ENCODE results near the gene LCE4A. TPM values are rescaled to one million over a fixed set of nuclear protein-coding genes. Genes with fewer than 3 reads are reported as not detected.

The LCE4A gene
- polyA plus RNA-seq, 1 donor (not counting 4 experiments of a cell fraction or from before 2014, with no cell fraction given): not detected

- no peak overlapping the region for H3K27ac ChIP-seq (ENCODE audit: control insufficient read depth, insufficient read depth, low read length)
Observed at GRCh38 chr1:152718238-152718637, 10.3 kb downstream of the LCE4A start.

GRCh38 chr1:152725261-152725660 is 17.3 kb downstream of the LCE4A start:
- Histone ChIP-seq H4K20me1 (ENCODE audit: control insufficient read depth, extremely low read depth, insufficient read depth, low read length) (no peaks in the 10 kb centered on the region), H3K4me1 (ENCODE audit: control insufficient read depth, extremely low read depth, insufficient read depth, low read length) (no peaks in the 10 kb centered on the region), H2AFZ (ENCODE audit: control insufficient read depth, low read length) (no peak overlapping the region), H3K27me3 (ENCODE audit: control insufficient read depth, extremely low read depth, insufficient read depth, low read length) (no peaks in the 10 kb centered on the region), H3K36me3 (ENCODE audit: control insufficient read depth in 2 of 2, extremely low read depth in 1 of 2, insufficient read depth in 2 of 2, low read length in 2 of 2) (no peaks in the 10 kb centered on the region), H3K9me3 (ENCODE audit: control insufficient read depth, low read depth, low read length) (no peaks in the 10 kb centered on the region), H3K27ac (ENCODE audit: control insufficient read depth, insufficient read depth, low read length) (no peak overlapping the region), H3K9me1 (ENCODE audit: control insufficient read depth, extremely low read depth, insufficient read depth, low read length) (no peaks in the 10 kb centered on the region), H3K9ac (ENCODE audit: control insufficient read depth, extremely low read depth, insufficient read depth, low read length) (no peak overlapping the region), H3K79me2 (ENCODE audit: control insufficient read depth, insufficient read depth, low read length) (no peaks in the 10 kb centered on the region), H3K4me3 (ENCODE audit: control insufficient read depth in 2 of 3, extremely low read depth in 1 of 3, insufficient read depth in 2 of 3, low read depth in 1 of 3, low read length in 3 of 3) (no peak overlapping the region), H3K4me2 (ENCODE audit: control insufficient read depth, extremely low read depth, insufficient read depth, low read depth, low read length) (no peak overlapping the region)
- dilution Hi-C loops (cut with MboI; ENCODE audit: extremely low pct_ligation_motif_present, low sequenced_read_pairs): no loop called here
- FAIRE-seq (no peak), DNase-seq (ENCODE audit: low read depth, low spot score) (no peak)
- TF ChIP-seq CTCF (optimal IDR thresholded peaks at IDR 0.05 in 1 of 3, IDR thresholded peaks at IDR 0.05 in 1 of 3, conservative IDR thresholded peaks at IDR 0.05 in 1 of 3; ENCODE audit: extremely low read depth in 1 of 3, insufficient read depth in 2 of 3, low read length in 3 of 3) (no peak), EZH2 (IDR thresholded peaks at IDR 0.05; ENCODE audit: low read length) (no peak)

More at GRCh38 chr1:152718238-152718637, 10.3 kb downstream of the LCE4A start:
- Histone ChIP-seq H3K9me3 (ENCODE audit: control insufficient read depth, low read depth, low read length) (peaks cover 2% of the 10 kb centered on the region), H3K4me2 (ENCODE audit: control insufficient read depth, extremely low read depth, insufficient read depth, low read depth, low read length) (peak overlapping the region; percentile 15), H3K4me1 (ENCODE audit: control insufficient read depth, extremely low read depth, insufficient read depth, low read length) (peaks cover 15% of the 10 kb centered on the region), H4K20me1 (ENCODE audit: control insufficient read depth, extremely low read depth, insufficient read depth, low read length) (no peaks in the 10 kb centered on the region), H3K36me3 (ENCODE audit: control insufficient read depth in 2 of 2, extremely low read depth in 1 of 2, insufficient read depth in 2 of 2, low read length in 2 of 2) (no peaks in the 10 kb centered on the region), H3K9ac (ENCODE audit: control insufficient read depth, extremely low read depth, insufficient read depth, low read length) (no peak overlapping the region), H3K79me2 (ENCODE audit: control insufficient read depth, insufficient read depth, low read length) (no peaks in the 10 kb centered on the region), H3K27me3 (ENCODE audit: control insufficient read depth, extremely low read depth, insufficient read depth, low read length) (no peaks in the 10 kb centered on the region), H3K9me1 (ENCODE audit: control insufficient read depth, extremely low read depth, insufficient read depth, low read length) (no peaks in the 10 kb centered on the region), H3K4me3 (ENCODE audit: control insufficient read depth in 2 of 3, extremely low read depth in 1 of 3, insufficient read depth in 2 of 3, low read depth in 1 of 3, low read length in 3 of 3) (no peak overlapping the region), H2AFZ (ENCODE audit: control insufficient read depth, low read length) (no peak overlapping the region)
- dilution Hi-C loops (cut with MboI; ENCODE audit: extremely low pct_ligation_motif_present, low sequenced_read_pairs): no loop called here
- TF ChIP-seq EZH2 (IDR thresholded peaks at IDR 0.05; ENCODE audit: low read length) (no peak), CTCF (optimal IDR thresholded peaks at IDR 0.05 in 1 of 3, IDR thresholded peaks at IDR 0.05 in 1 of 3, conservative IDR thresholded peaks at IDR 0.05 in 1 of 3; ENCODE audit: extremely low read depth in 1 of 3, insufficient read depth in 2 of 3, low read length in 3 of 3) (no peak)
- FAIRE-seq (peak; percentile 99), DNase-seq (ENCODE audit: low read depth, low spot score) (peak; percentile 76)
